GM06990 (cell line): ENCODE measurements around the gene LSM14A.

ENCODE experiments used
- DNase-seq: peaks from one replicate; pipeline ENCODE4 v3.0.0-alpha.2; 2011; ENCODE audit not compliant: insufficient read length; ENCODE audit errors: extremely low read depth
- H3K27me3 ChIP-seq: replicated peaks from 2 replicates; pipeline ENCODE4 v1.6.0; 2011; ENCODE audit warnings: low read length; ENCODE audit not compliant: control insufficient read depth, insufficient read depth
- H3K36me3 ChIP-seq: 2 replicates; pipeline ENCODE4 v1.5.1; 2011; ENCODE audit warnings: low read length; ENCODE audit not compliant: control insufficient read depth, insufficient read depth
- H3K4me3 ChIP-seq: replicated peaks from 2 replicates; pipeline ENCODE4 v1.5.1; 2011; ENCODE audit warnings: low read depth, mild to moderate bottlenecking, control low read depth, low read length
- TF ChIP-seq, protein P1 (sequence below): IDR thresholded peaks from 2 replicates; pipeline ENCODE4 v1.5.1; 2011; ENCODE audit warnings: low read length, control low read depth, mild to moderate bottlenecking, inconsistent platforms; ENCODE audit not compliant: insufficient read depth, poor library complexity, severe bottlenecking

Gene LSM14A

DNA sequence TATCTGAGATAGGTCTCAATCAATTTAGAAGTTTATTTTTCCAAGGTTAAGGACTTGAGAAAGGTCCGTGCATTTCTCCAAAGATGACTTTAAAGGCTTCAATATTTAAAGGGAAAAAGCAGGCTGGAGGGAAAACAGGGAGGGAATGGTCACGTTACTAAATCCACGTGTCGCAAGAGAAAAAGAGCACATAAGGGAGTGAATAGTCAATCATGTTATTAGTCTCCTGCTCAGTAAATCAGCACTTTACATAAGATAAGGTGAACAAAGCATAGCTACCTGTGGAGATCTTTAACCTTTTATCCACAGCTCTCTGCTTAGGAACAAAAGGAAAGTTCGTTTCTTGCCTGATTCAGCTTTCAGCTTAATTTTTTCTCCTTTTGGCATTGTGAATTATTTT, 31.3 kb upstream of the LSM14A start:
- no peak for DNase-seq
- Histone ChIP-seq H3K36me3 (no peaks in the 10 kb centered on the region), H3K27me3 (no peaks in the 10 kb centered on the region), H3K4me3 (no peak overlapping the region)
- TF ChIP-seq, protein P1, sequence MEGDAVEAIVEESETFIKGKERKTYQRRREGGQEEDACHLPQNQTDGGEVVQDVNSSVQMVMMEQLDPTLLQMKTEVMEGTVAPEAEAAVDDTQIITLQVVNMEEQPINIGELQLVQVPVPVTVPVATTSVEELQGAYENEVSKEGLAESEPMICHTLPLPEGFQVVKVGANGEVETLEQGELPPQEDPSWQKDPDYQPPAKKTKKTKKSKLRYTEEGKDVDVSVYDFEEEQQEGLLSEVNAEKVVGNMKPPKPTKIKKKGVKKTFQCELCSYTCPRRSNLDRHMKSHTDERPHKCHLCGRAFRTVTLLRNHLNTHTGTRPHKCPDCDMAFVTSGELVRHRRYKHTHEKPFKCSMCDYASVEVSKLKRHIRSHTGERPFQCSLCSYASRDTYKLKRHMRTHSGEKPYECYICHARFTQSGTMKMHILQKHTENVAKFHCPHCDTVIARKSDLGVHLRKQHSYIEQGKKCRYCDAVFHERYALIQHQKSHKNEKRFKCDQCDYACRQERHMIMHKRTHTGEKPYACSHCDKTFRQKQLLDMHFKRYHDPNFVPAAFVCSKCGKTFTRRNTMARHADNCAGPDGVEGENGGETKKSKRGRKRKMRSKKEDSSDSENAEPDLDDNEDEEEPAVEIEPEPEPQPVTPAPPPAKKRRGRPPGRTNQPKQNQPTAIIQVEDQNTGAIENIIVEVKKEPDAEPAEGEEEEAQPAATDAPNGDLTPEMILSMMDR = no peak

DNA sequence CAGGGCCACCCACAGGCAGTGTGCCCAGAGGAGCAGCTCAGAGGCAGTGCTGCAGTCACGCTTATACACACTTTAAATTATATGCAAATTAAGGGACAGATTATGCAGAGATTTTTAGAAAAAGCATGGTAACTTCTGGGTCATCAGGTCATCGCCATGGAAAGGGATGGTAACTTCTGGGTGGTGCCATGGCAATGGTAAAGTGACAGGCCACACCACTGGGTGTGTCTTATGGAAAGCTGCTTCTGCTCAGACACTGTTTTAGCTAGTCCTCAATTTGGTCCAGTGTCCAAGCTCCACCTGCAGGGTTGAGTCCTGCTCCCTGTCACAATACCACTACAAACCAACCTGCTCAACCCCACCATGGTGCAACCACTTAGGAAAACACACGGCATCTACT, 29.9 kb upstream of the LSM14A start:
- TF ChIP-seq, protein P1 = no peak
- Histone ChIP-seq H3K27me3 (no peaks in the 10 kb centered on the region), H3K36me3 (no peaks in the 10 kb centered on the region), H3K4me3 (no peak overlapping the region)
- no peak for DNase-seq

DNA sequence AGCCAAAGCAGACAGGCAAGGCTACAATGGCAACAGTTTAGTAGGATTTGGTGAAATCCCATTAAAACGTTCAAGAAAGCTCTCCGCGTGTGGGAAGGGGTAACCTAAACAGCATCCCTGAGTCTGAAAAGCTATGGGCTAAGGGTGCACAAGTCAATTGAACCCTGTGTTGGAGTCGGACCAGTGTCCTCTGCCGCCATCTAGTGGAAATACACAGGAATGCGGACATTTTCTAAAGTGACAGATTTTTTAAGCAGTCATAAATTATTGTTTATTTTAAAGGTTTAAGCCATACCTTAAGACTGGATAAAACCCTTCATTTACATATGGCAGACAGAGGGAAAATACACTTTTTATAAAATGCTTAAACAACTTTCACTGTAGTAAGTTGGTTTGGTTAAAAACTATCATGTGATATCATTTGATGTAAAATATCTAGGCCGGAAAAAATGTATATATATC, 26.5 kb upstream of the LSM14A start:
- no peak for DNase-seq
- TF ChIP-seq, protein P1 = peak; percentile 73
- no peak overlapping the region for H3K4me3 ChIP-seq

DNA sequence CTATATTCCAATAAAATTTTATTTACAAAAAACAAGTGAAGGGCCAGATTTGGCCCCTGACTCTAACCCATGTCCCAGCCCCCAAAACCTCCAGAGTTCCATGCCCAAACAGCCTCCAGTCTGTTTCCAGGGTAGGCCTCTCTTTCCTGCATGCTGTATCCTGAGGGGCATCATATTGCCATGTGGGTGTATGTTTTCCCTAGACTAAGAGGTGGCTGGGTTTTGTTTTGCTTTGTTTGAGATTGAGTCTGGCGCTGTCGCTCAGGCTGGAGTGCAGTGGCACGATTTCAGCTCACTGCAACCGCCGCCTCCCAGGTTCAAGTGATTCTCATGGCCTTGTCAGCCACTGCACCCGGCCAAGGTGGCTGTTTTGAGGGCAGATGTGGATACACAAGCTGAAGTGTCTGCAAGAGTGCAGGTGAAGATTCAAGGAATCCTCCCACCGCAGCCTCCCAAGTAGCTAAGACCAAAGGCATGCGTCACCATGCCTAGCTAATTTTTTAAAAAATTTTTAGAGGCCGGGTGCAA, 23.6 kb upstream of the LSM14A start:
- no peak for DNase-seq
- H3K4me3 ChIP-seq = no peak overlapping the region
- TF ChIP-seq, protein P1 = no peak
- no peaks in the 10 kb centered on the region for H3K36me3 ChIP-seq
- no peaks in the 10 kb centered on the region for H3K27me3 ChIP-seq

More for the DNA sequence above, 26.5 kb upstream of the LSM14A start:
- no peaks in the 10 kb centered on the region for H3K36me3 ChIP-seq
- no peaks in the 10 kb centered on the region for H3K27me3 ChIP-seq

DNA sequence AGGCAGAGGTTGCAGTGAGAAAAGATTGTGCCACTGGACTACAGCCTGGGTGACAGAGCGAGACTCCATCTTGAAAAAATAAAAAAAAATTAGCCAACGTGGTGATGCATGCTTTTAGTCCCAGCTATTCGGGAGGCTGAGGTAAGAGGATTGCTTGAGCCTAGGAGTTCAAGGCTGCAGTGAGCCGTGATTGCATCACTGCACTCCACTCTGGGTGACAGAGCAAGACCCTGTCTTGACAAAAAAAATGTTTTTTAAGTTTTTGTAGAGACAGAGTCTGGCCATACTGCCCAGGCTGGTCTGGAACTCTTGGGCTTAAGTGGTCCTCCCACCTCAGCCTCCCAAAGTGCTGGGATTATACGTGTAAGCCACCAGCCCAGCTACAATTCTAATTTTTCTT, 22.4 kb upstream of the LSM14A start:
- H3K27me3 ChIP-seq = no peaks in the 10 kb centered on the region
- DNase-seq = no peak
- no peak overlapping the region for H3K4me3 ChIP-seq
- no peaks in the 10 kb centered on the region for H3K36me3 ChIP-seq
- TF ChIP-seq, protein P1 = no peak

DNA sequence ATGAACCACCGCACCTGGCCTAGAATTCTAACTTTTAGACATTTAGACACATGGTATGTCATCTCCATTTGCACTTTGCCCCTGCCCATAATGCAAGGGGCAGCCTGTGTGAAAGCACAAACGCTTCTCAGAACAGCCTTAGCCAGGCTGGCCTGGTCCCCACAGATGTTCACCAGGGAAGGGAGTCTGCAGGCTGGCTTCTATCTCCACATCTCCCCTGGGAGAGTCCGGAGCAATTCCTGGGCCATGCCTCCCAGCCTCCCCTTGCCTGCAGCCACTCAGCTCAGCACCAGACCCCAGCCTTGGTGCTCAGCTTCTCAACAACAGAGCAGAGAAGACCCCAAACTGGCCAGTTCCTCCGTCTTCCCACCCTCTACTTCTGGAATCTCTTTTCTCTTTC, 21.7 kb upstream of the LSM14A start:
- TF ChIP-seq, protein P1 = no peak
- Histone ChIP-seq H3K27me3 (no peaks in the 10 kb centered on the region), H3K36me3 (no peaks in the 10 kb centered on the region), H3K4me3 (no peak overlapping the region)
- no peak for DNase-seq
